HUES48 (cell line): Measurements from ENCODE around the gene HESX1.

Experiments
- H3K27ac ChIP-seq: one replicate; pipeline ENCODE4 v1.7.0; 2013; ENCODE audit warnings: low read depth, low read length, inconsistent platforms
- H3K27me3 ChIP-seq: 2 replicates; pipeline ENCODE4 v1.6.1; 2013; ENCODE audit warnings: mild to moderate bottlenecking, low read length; ENCODE audit not compliant: control insufficient read depth, insufficient read depth
- H3K36me3 ChIP-seq: 2 replicates; pipeline ENCODE4 v1.6.1; 2013; ENCODE audit warnings: low read length; ENCODE audit not compliant: control insufficient read depth, insufficient read depth
- H3K4me1 ChIP-seq: 2 replicates; pipeline ENCODE4 v1.6.1; 2013; ENCODE audit warnings: mild to moderate bottlenecking, low read length; ENCODE audit not compliant: control insufficient read depth, insufficient read depth
- H3K4me3 ChIP-seq: 2 replicates; pipeline ENCODE4 v1.5.1; 2013; ENCODE audit warnings: mild to moderate bottlenecking, low read depth, low read length
- H3K9ac ChIP-seq: 2 replicates; pipeline ENCODE4 v1.6.1; 2013; ENCODE audit warnings: mild to moderate bottlenecking, low read depth, low read length, moderate library complexity
- H3K9me3 ChIP-seq: 2 replicates; pipeline ENCODE4 v1.6.1; 2013; ENCODE audit warnings: low read length; ENCODE audit not compliant: control insufficient read depth, insufficient read depth

HESX1 gene

GRCh38 chr3:57199895-57200297 is at the start of gene HESX1:
Gene HESX1 (minus strand): TSS chr3:57199978. CDS start chr3:57199918, 60 bp downstream.
- no peak within 1 kb of the TSS for H3K9ac ChIP-seq
- no peaks in the 10 kb centered on the region; the same call in 1 of the 2 replicates for H3K27me3 ChIP-seq
- H3K4me3 ChIP-seq, result peak within 1 kb of the TSS; percentile 77
- H3K36me3 ChIP-seq, result no peaks in the 10 kb centered on the region
- no peaks in the 10 kb centered on the region for H3K9me3 ChIP-seq
- peaks cover 30% of the 10 kb centered on the region for H3K4me1 ChIP-seq
- peak within 1 kb of the TSS; percentile 77 for H3K27ac ChIP-seq

GRCh38 chr3:57244946-57245345 is 45.2 kb upstream of the HESX1 start:
- Histone ChIP-seq H3K27ac (no peak overlapping the region), H3K9me3 (no peaks in the 10 kb centered on the region), H3K36me3 (peaks cover 86% of the 10 kb centered on the region), H3K27me3 (no peaks in the 10 kb centered on the region), H3K4me1 (no peaks in the 10 kb centered on the region), H3K9ac (no peak overlapping the region), H3K4me3 (no peak overlapping the region)

- Histone ChIP-seq H3K27ac (no peak overlapping the region), H3K27me3 (no peaks in the 10 kb centered on the region), H3K9me3 (no peaks in the 10 kb centered on the region), H3K36me3 (peaks cover 15% of the 10 kb centered on the region), H3K4me1 (no peaks in the 10 kb centered on the region), H3K4me3 (no peak overlapping the region), H3K9ac (no peak overlapping the region)
Observed at GRCh38 chr3:57234613-57235575, 35.1 kb upstream of the HESX1 start.

- peaks cover 2% of the 10 kb centered on the region for H3K4me1 ChIP-seq
- no peaks in the 10 kb centered on the region for H3K27me3 ChIP-seq
- peaks cover 8% of the 10 kb centered on the region for H3K36me3 ChIP-seq
- no peak overlapping the region for H3K27ac ChIP-seq
- H3K4me3 ChIP-seq, result no peak overlapping the region
- no peaks in the 10 kb centered on the region for H3K9me3 ChIP-seq
- no peak overlapping the region for H3K9ac ChIP-seq
Observed at GRCh38 chr3:57233799-57234198, 34.0 kb upstream of the HESX1 start.

GRCh38 chr3:57230006-57230405 is 30.2 kb upstream of the HESX1 start:
- H3K4me3 ChIP-seq, result no peak overlapping the region

GRCh38 chr3:57227930-57228751 is 28.4 kb upstream of the HESX1 start:
- Histone ChIP-seq H3K4me1 (peaks cover 15% of the 10 kb centered on the region), H3K4me3 (peak overlapping the region; percentile 92), H3K9ac (peak overlapping the region; percentile 59; the same call in 1 of the 2 replicates), H3K27ac (peak overlapping the region; percentile 73), H3K36me3 (no peaks in the 10 kb centered on the region), H3K27me3 (peaks cover 9% of the 10 kb centered on the region; the same call in 1 of the 2 replicates), H3K9me3 (no peaks in the 10 kb centered on the region)

More at GRCh38 chr3:57230006-57230405, 30.2 kb upstream of the HESX1 start:
- H3K27ac ChIP-seq, result no peak overlapping the region
- peaks cover 9% of the 10 kb centered on the region; the same call in 1 of the 2 replicates for H3K27me3 ChIP-seq
- peaks cover 15% of the 10 kb centered on the region for H3K4me1 ChIP-seq
- H3K9me3 ChIP-seq, result no peaks in the 10 kb centered on the region
- no peak overlapping the region for H3K9ac ChIP-seq
- no peaks in the 10 kb centered on the region for H3K36me3 ChIP-seq

GRCh38 chr3:57227204-57227929 is 27.6 kb upstream of the HESX1 start, which contains the start of gene APPL1:
Gene APPL1 (plus strand): TSS chr3:57227729. CDS start chr3:57227884, 155 bp downstream.
- H3K36me3 ChIP-seq, result no peaks in the 10 kb centered on the region
- H3K9ac ChIP-seq, result peak within 1 kb of the TSS; percentile 59
- H3K27ac ChIP-seq, result peak within 1 kb of the TSS; percentile 89
- peak within 1 kb of the TSS; percentile 92 for H3K4me3 ChIP-seq
- peaks cover 15% of the 10 kb centered on the region for H3K4me1 ChIP-seq
- H3K27me3 ChIP-seq, result peaks cover 9% of the 10 kb centered on the region; the same call in 1 of the 2 replicates
- no peaks in the 10 kb centered on the region for H3K9me3 ChIP-seq

- Histone ChIP-seq H3K36me3 (no peaks in the 10 kb centered on the region), H3K9me3 (no peaks in the 10 kb centered on the region), H3K9ac (no peak overlapping the region), H3K4me1 (peaks cover 15% of the 10 kb centered on the region), H3K27me3 (peaks cover 9% of the 10 kb centered on the region; the same call in 1 of the 2 replicates), H3K4me3 (no peak overlapping the region), H3K27ac (no peak overlapping the region)
Observed at GRCh38 chr3:57226176-57226575, 26.4 kb upstream of the HESX1 start.

- H3K9ac ChIP-seq, result no peak overlapping the region
- no peak overlapping the region for H3K27ac ChIP-seq
- no peaks in the 10 kb centered on the region for H3K9me3 ChIP-seq
- H3K36me3 ChIP-seq, result no peaks in the 10 kb centered on the region
- H3K4me3 ChIP-seq, result no peak overlapping the region
- peaks cover 9% of the 10 kb centered on the region; the same call in 1 of the 2 replicates for H3K27me3 ChIP-seq
- peaks cover 15% of the 10 kb centered on the region for H3K4me1 ChIP-seq
Observed at GRCh38 chr3:57224856-57225255, 25.1 kb upstream of the HESX1 start.

GRCh38 chr3:57221883-57222282 is 22.1 kb upstream of the HESX1 start:
- Histone ChIP-seq H3K9ac (no peak overlapping the region), H3K4me3 (no peak overlapping the region), H3K27me3 (0 out of 2 replicates have a peak, but pooled peaks cover 4% of the 10 kb centered on the region), H3K36me3 (no peaks in the 10 kb centered on the region), H3K9me3 (no peaks in the 10 kb centered on the region), H3K4me1 (peaks cover 8% of the 10 kb centered on the region; the same call in 1 of the 2 replicates), H3K27ac (no peak overlapping the region)
